ENCODE results near the gene CCSER1.
A peak's percentile ranks its signal among the peaks of the same experiment; 100 is the strongest.

The CCSER1 gene

DNA sequence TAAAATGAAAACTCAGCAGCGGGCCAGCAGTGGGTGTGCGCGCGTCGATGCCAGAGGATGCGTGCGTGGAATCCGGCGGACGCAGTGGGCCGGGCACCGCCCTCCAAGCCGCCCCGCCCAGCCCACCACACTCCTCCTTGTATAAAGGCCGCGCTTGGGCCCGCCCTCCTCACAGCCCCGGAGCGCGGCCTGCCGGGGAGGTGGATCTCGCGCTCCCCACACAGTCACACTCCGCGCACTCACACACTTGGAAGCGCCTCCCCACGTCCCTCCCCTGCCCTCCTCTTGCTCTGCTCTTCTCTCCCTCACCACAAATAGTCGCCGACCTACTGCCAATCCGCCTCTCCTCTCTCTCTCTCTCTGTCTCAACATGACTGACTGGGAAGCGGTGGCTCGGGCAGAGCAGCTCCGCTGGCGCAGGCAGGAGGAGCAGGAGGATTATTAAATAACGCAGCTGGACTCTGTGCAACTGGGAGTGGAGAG lies at the start of gene CCSER1:
CCSER1 (plus strand) TSS at position 172 of the 483 bp plus-strand sequence.
- peak; percentile 13 for DNase-seq (ENCODE audit: low spot score)

DNA sequence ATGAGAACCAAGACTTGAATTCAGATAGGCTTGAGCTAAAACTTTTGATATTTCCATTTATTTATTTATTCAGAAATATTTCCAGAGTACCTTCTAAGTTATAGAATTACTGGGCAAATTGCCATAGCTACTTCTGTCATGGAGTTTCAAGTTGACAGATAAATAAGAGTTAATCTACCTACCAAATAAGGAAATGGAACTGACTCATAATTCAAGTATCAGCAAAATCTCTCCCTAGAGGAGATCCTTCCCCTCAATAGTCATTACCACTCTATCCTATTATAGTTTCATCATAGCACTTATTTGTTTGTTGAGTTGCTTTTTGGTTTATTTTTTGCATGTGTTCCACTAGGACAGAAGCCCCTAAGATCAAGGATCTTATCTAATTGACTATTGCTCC lies 48.8 kb upstream of the CCSER1 start:
- no peak for DNase-seq (ENCODE audit: low spot score)

DNA sequence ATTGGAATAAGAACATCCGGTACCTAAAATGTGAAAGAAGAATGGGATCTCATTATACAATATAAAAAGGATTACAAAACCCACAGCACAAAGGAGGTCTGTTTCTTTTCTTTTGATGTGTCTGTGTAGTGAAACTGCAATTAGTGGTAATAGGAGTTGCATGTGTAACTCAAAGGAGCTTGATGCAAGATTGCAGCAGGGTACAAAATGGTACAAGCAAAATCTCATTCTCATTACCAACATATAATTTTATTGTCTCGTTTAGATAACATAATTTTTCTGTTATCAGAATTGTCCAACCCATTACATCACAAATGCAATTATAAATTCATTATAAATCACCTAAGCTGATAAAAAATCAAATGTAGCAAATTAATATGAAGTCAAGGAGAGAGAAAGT lies 47.1 kb upstream of the CCSER1 start:
- DNase-seq (ENCODE audit: low spot score), result no peak

DNA sequence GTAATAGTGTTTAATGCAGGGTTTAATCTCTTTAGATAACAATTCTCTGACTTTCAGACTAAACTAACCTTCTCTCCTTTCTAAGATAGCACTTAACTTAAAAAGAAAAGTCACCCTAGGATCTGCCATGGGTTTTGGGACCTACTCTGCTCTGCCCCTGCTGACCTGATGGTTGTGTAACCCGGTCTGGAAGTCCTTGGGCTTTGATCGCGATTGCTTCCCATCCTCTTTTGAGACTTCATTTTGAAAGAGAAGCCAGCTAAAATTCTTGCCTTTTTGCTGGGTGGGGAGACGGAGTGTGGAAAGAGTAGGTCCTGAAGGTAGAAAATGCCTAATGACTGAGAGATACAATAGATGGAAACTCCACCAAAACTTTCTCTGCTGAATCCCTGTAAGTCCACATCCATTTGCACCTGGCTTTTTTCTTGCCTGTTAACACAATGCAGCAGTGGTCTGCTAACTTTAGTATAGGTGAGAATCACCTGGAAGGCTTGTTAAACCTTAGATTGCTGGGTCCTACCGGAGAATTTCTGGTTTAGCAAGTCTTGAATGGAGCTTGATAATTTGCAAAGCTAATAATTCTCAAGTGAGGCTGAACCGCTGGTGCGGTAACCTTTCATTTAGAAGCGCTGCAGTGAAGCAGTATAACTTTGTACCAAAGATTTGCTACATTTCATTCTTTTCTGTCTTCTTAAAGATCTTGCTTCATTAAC lies 45.6 kb upstream of the CCSER1 start:
- no peak for DNase-seq (ENCODE audit: low spot score)

DNA sequence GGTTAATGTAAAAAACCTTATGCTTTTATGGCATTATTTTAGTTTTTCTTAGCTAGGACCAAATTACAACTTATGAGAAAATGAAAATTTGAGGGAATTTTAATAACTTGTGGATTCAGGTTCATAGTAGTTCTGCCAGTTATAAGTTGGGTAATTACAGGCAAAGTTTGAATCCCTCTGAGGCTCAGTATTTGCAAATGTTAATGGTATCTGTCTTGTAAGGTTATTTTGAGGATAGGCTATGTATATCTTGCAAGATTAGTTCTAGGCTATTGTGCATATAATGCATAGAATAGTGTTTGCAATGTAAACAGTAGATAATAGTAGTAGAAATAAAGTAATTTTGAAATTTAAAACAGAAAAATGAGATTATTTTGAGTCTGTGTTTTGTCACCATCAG lies 44.7 kb upstream of the CCSER1 start:
- DNase-seq (ENCODE audit: low spot score), result no peak

DNA sequence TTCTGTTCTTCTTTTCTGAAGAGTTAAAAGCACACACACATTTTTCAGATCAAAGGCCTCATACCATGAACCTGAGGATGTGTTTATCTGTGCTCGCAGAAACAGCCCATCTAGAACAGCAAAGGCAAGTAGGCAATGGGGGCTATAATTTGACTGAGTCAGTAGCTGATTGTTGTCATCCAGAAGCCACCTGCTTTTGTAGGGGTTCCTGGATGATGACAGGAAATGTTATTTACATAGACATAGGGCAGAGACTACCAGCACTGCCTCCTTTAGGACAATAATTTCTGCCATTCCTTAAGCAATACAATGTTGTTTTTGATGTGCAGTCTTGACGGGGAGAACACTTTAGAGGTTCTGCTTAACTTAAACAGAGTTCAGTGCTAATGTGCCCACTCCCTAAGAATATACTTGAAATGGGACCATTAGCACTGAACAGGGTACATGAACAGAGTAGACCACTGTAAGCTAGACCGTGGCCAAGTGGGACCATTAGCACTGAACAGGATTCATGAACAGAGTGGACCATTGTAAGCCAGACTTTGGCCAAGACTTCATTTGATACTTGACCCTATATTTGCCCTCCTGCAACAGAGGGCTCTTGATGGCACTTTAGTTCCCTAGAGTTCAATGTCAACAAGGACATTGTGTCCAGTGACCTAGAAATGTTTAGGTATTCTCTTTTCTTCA lies 42.8 kb upstream of the CCSER1 start:
- no peak for DNase-seq (ENCODE audit: low spot score)

DNA sequence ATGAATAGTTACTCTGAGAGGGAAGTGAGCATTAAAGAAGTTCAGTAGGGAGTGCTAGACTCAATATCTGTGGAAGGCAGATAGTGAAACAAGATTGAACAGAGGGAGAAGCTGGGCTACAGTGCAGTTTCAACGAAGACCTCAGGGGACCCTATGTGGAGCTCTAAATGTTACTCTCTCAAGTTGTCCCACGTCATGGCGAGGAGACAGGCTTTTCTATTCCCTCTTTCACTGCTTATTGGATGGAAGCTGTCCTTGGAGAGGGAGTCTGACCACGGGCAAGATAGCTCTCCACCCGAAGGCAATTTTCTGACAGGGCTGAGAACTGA lies 42.3 kb upstream of the CCSER1 start:
- no peak for DNase-seq (ENCODE audit: low spot score)

DNA sequence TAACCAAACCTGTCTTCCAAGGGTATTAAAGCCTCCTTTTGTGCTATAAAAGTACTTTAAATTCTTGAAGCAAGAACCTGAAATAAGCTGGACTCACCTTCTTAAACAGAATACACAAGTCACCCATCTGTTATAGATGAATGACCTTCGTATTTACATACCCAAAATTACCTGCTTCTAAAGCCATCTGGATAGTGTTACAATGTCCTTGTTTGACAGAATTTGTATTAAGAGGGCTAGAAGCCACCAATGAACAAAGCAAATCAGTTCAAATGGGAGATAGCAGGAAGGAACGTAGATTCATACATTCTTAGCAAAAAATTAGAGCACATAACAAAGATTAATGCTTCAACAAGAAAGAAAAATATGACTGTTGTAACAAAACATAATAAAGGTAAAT lies 33.7 kb upstream of the CCSER1 start:
- DNase-seq (ENCODE audit: low spot score), result no peak

DNA sequence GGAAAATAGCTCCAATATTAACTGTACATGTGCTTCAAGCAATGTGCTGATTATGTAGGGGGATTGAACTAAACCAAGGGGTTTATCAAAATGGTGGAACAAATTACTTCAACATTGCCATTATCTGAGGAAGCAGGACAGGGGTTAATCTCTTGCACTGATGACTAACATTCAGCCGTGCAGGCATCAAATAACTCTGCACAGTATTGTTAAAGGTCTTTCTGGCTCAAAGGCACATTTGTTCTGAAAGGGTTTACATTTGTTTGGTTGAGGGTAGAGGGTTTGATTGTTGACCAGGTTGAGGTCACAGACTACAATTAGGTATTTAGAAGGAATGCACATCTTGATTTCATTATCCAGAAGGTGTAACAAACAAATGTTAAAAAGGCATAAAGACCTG lies 32.2 kb upstream of the CCSER1 start:
- no peak for DNase-seq (ENCODE audit: low spot score)

DNA sequence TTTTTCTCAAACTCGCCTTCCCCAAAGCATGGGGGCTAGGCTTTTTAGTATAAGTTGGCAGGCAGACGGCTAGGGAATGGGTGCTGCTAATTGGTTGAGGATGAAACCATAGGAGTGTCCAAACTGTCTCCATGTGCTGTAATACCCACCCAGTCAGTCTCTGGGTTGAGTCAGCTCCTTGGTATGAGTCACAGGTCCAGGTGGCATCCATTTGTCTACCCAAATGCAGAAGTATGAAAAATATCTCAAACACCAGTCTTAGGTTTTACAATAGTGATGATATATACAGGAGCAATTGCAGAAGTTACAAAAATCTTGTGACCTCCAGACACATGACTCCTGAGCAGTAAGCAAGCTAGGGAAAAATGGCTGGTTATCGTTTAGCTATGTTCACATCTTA lies 27.4 kb upstream of the CCSER1 start:
- DNase-seq (ENCODE audit: low spot score), result no peak

DNA sequence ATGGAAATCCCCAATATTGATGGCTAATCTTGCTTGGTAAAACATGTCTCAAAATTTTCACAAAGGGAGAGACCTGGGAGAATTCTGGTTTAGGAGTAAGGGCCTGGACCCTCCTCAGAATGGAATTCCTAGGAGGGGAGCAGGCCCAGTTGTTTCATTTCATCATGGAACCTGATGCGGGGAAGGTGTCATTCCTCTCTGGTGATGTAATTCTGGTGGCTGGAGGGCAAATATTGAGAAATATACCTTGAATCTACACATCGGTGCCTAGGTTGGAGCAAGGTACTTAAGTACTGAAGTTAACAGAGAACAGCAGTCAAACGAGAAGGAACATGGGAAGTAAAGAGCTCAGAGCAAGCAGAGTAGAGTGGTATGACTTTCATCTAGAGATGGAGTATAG lies 23.2 kb upstream of the CCSER1 start:
- DNase-seq (ENCODE audit: low spot score), result no peak

DNA sequence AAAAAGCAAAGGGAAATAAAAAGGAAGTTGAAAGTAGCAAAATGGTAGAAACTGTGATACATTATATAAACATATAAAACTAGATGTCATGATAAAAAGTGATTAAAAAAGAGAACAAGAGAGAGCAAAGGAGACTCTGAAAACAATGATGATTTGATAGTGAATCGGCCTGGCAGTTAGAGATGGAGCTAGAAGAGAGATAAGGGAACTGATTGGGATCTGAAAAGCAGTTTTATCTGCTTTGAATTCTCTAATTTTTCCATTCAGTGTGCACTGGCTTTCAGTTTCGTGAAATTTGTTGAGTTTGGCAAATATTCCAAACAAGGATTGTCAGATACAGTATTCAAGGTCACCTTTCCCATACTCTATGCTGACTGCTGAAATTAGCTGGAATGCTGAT lies 21.9 kb upstream of the CCSER1 start:
- no peak for DNase-seq (ENCODE audit: low spot score)

DNA sequence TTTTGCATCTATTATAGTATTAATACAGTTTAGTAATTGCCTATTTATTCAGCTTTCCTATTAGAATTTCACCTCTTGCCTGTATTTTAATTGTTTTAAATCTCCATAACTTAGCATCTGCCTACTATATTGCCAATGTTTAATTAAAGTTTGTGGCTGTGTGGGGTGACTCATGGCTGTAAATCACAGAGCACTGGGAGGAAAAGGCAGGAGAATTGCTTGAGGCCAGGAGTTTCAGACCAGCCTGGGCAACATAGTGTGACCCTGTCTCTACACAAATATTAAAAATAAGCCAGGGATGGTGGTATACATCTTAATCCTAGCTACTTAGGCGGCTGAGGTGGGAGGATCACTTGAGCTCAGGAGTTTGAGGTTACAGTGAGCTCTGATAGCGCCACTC lies 14.5 kb upstream of the CCSER1 start:
- DNase-seq (ENCODE audit: low spot score), result no peak

DNA sequence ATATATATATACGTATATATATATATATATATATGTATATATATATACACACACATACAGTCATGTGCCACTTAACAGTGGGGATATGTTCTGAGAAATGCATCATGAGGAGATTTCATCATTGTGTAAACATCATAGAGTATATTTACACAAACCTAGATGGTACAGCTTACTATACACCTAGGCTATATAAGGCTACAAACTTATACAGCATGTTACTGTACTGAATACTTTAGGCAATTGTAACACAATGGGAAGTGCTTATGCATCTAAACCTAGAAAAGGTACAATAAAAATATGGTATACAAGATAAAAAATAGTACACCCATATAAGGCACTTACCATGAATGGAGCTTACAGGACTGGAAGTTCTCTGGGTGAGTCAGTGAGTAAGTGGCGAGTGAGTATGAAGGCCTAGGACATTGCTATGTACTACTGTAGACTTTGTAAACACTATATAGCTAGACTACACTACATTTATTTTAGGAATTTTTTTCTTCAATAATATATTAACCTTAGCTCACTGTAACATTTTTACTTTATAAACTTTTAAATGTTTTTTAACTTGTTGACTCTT lies 13.2 kb upstream of the CCSER1 start:
- DNase-seq (ENCODE audit: low spot score), result no peak

DNA sequence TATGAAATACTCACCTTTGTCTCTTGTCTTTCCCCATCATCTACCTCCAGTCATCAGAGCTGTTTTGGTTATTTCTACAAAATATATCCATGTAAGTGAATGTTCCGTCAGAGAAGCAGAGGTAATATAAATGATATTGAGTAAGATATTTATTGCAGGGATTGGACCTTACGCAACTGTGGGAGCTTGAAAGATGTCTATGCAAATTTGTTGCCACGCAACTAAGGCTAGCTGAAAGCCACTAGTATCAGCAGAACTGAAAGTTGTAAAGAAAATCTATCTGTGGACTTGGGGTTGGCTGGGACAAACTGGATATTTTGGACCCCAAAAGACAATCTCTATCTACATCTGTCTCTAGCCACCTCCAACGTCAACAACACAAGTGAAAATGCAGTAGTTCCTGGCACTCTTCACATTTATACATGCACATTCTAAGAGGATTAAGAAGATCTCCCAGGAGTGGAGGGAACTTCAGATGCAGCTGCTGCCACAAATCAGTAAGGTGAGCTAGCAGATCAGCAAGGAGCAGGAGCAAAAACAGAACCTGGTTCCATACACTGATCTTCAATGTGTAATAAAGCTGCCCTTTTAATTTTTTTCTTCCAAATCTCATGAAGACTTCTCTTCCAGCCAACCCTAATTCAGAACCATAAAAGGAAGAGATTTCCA lies 8.5 kb upstream of the CCSER1 start:
- no peak for DNase-seq (ENCODE audit: low spot score)

DNA sequence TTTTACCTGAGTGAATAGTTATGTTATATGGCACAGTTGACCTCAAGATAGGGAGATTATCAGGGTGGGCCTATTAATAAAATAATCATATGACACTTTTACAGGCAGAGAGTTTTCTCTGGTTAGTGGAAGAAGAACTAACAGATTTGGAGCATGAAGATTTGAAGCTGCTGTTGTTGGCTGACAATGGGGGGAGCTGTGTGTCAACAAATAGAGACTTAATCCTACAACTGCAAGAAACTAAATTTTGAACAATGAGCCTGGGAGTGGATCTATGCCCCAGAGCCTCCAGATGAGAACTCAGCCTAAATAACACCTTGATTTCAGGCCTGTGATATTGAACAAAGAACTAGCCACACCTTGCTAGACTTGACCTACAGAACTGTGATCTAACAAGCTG lies 7.2 kb upstream of the CCSER1 start:
- no peak for DNase-seq (ENCODE audit: low spot score)

DNA sequence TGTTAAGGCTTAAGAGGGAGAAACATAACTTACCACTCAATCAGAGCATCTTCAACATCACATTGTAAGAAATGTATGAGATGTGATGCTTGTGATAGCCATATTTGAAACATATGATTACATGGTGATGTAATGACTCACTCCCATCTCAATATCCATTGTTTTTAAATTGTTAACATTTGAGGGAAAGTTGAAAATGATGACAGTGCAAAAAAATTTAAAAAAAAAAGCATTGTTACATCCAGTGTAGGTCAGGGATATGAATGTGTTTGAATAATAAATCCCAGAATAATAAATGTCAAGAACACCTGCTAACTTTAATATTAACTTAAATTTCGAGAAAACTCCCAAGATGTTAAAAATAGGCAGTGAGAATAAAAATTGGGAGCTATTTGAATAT lies 6.4 kb upstream of the CCSER1 start:
- no peak for DNase-seq (ENCODE audit: low spot score)

DNA sequence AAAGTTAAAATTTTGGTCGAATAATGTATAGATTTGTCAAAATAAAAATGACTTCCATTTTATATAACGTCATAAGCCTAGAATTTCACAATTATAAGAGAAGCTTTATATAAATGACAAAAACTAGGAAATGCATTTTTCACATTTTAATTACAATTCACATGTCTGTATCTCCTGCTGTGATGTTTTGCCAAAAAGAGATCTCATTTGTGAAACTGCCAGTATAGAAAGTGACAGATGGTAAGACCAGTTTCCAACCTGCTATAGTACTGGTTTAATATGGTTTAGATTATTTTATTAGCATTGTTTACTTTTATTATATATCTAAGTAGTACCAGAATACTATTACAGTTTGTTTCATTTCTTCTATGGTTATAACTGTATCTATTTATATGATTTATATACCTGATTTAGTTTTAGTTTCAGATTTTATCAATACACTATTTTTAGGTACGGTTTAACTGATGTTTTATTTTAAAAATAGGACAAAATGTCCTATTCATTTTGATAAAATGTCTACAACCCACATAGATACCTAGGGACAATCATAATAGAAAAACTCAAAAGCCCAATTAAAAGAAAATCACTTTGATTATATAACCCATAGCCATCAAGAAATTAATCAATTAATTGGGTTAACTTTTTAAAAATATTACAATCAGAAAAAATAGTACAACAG lies 5.4 kb upstream of the CCSER1 start:
- no peak for DNase-seq (ENCODE audit: low spot score)

DNA sequence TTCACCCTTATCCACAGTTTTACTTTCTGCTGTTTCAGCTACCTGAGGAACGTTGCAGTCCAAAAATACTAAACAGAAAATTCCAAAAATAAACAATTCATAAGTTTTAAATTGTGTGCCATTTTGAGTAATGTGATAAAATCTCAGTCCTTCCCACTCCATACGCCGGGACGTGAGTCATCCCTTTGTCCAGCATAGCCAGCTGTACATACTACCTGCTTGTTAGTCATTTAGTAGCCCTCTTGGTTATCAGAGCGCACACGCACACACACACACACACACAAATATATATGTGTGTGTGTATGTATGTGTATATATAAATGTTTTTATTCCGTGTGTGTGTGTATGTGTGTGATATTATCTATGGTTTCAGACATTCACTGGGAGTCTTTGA lies 4.8 kb upstream of the CCSER1 start:
- peak; percentile 58 for DNase-seq (ENCODE audit: low spot score)

DNA sequence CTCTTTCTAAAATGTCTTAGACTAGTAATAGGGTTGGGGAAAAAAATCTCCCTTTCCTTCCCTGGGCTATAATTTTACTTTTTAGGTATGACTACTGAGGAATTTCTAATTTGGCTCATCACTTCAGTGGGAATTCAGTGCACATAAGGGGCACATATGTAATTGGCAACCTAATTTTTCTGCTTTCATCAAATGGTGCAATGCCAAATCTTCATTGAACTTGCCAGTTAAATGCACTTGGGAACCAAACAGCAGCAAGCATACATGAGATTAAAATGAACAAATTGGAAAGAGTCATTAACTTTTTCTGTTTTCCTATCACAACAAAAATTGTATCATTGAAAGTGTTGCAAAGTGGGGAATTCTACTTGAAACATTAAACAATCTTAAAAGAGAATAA lies 2.9 kb upstream of the CCSER1 start:
- no peak for DNase-seq (ENCODE audit: low spot score)

DNA sequence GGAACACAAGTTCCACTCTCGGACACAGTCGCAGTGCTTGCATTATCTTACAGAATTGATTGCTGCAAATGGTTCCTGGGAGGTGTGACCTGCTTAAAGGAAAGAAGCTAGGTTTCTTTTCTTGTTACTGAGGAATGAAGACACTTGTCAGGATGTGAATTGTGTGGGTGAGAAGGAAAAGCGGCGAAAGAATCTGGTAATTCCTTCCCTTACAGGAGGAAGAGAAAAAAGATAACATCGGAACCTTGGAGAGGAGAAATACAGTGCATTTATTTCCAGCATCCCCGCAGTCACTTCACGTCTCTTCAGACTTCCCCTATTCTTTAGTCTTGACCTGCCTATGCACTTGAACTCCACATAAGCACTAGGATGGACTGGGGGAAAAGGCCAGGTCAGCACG lies 389 bp upstream of the CCSER1 start:
- no peak for DNase-seq (ENCODE audit: low spot score)

DNA sequence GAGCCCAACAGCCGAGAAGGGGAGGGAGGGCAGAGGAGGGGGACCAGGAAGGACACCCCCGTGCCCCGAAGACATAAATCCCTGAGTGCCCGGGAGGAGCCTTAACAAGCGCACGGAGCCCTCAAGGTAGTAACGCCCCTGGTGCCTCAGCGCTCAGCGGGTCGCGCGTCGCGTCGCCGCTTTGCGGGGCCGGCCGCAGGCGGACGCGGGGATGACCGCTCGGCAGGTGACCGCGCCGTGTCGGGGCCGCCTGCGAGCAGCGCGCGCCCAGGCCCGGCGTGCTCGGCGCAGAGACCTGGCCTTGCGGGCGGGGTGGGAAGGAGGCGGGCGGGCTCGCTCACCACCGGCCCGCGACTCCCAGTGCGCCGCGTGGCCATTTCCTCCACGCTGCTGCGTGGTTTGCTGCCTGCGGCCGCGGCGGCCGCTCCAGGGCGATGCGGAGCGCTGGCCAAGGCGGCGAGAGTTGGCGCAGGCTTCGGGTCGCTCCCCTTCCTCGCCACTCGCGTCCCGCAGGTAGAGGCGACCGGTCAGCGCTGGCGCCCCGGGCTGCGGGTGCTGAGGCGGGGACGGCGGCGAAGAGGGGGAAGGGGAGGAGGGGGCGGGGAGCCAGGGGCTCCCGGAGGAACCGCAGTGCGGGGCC lies 632 bp downstream of the CCSER1 start:
- DNase-seq (ENCODE audit: low spot score), result no peak
